Osteoblast (primary cell): Measurements from ENCODE around the gene COLEC12. TPM values are rescaled to one million over a fixed set of nuclear protein-coding genes. Genes with fewer than 3 reads are reported as not detected.
"Not testable (repeated sequence)": the region's sequence is repeated elsewhere in the genome, so short reads cannot be mapped to it uniquely, and the experiment has no call there.

Experiments
- DNase-seq: peaks from one replicate; pipeline ENCODE4 v3.0.0; 2011; ENCODE audit warnings: low spot score, mixed read lengths; ENCODE audit not compliant: insufficient read length; ENCODE audit errors: missing footprints
- H2AFZ ChIP-seq: 2 replicates; pipeline ENCODE4 v1.6.0; 2011; ENCODE audit warnings: mild to moderate bottlenecking, low read length
- H3K27ac ChIP-seq: 2 replicates; pipeline ENCODE4 v1.5.1; 2011; ENCODE audit warnings: mild to moderate bottlenecking, low read depth, low read length, moderate library complexity
- H3K27me3 ChIP-seq: 2 replicates; pipeline ENCODE4 v1.6.0; 2012; ENCODE audit warnings: mild to moderate bottlenecking, control low read depth, inconsistent platforms, low read length, moderate library complexity; ENCODE audit not compliant: insufficient read depth
- H3K36me3 ChIP-seq: 2 replicates; pipeline ENCODE4 v1.5.1; 2011; ENCODE audit warnings: mild to moderate bottlenecking, low read length, control low read depth, moderate library complexity; ENCODE audit not compliant: insufficient read depth
- H3K4me1 ChIP-seq: 2 replicates; pipeline ENCODE4 v1.5.1; 2011; ENCODE audit warnings: mild to moderate bottlenecking, low read length, control low read depth, moderate library complexity; ENCODE audit not compliant: insufficient read depth
- H3K4me2 ChIP-seq: 2 replicates; pipeline ENCODE4 v1.6.0; 2011; ENCODE audit warnings: mild to moderate bottlenecking, low read length; ENCODE audit not compliant: insufficient read depth
- H3K4me3 ChIP-seq: fragments of 200-600 bp; sonication (generic); 3 replicates; pipeline ENCODE4 v1.5.1; 2012; ENCODE audit warnings: mild to moderate bottlenecking, low read length, inconsistent platforms; ENCODE audit not compliant: insufficient read depth
- H3K79me2 ChIP-seq: 2 replicates; pipeline ENCODE4 v1.6.0; 2012; ENCODE audit warnings: mild to moderate bottlenecking, low read length, control low read depth, inconsistent platforms; ENCODE audit not compliant: insufficient read depth
- H3K9me3 ChIP-seq: 2 replicates; pipeline ENCODE4 v1.5.1; 2011; ENCODE audit warnings: low read depth, low read length, control low read depth
- H4K20me1 ChIP-seq: 2 replicates; pipeline ENCODE4 v1.6.0; 2012; ENCODE audit warnings: mild to moderate bottlenecking, low read length, control low read depth; ENCODE audit not compliant: insufficient read depth
- CTCF ChIP-seq: IDR thresholded peaks from 2 replicates; pipeline ENCODE4 v1.5.1; 2011; ENCODE audit warnings: mild to moderate bottlenecking, low read depth, low read length, moderate library complexity; ENCODE audit errors: extremely low read depth
- total RNA-seq: library from RNA; depleted of rRNA; stranded (reverse); fragments of >200 nt; gene quantifications from 2 replicates; pipeline ENCODE4 v1.2.3, GENCODE V29; 2012

COLEC12 gene
- total RNA-seq, 1 donor: 38.0 TPM

- Histone ChIP-seq H3K9me3 (no peaks in the 10 kb centered on the region), H4K20me1 (no peaks in the 10 kb centered on the region), H3K4me1 (peaks cover 10% of the 10 kb centered on the region), H3K27me3 (peaks cover 5% of the 10 kb centered on the region), H3K4me2 (no peak overlapping the region), H3K36me3 (no peaks in the 10 kb centered on the region), H3K27ac (no peak overlapping the region), H2AFZ (no peak overlapping the region), H3K79me2 (no peaks in the 10 kb centered on the region), H3K4me3 (no peak overlapping the region)
- no peak for DNase-seq
- no peak for TF ChIP-seq CTCF
These were observed 184.1 kb downstream of the COLEC12 start for GRCh38 chr18:316393-316792.

- Histone ChIP-seq H3K36me3 (no peaks in the 10 kb centered on the region), H2AFZ (no peak overlapping the region), H3K4me1 (peaks cover 8% of the 10 kb centered on the region), H4K20me1 (no peaks in the 10 kb centered on the region), H3K27ac (no peak overlapping the region), H3K27me3 (peaks cover 7% of the 10 kb centered on the region), H3K4me3 (no peak overlapping the region), H3K4me2 (no peak overlapping the region), H3K9me3 (no peaks in the 10 kb centered on the region), H3K79me2 (no peaks in the 10 kb centered on the region)
- no peak for TF ChIP-seq CTCF
- DNase-seq: no peak
These were observed 186.6 kb downstream of the COLEC12 start for GRCh38 chr18:313931-314330.

GRCh38 chr18:312415-312814, 188.1 kb downstream of the COLEC12 start:
- Histone ChIP-seq H3K79me2 (no peaks in the 10 kb centered on the region), H3K4me1 (peaks cover 6% of the 10 kb centered on the region), H2AFZ (no peak overlapping the region), H3K9me3 (no peaks in the 10 kb centered on the region), H3K36me3 (no peaks in the 10 kb centered on the region), H3K27me3 (peaks cover 19% of the 10 kb centered on the region), H3K4me3 (no peak overlapping the region), H4K20me1 (no peaks in the 10 kb centered on the region), H3K27ac (no peak overlapping the region), H3K4me2 (no peak overlapping the region)
- no peak for DNase-seq
- TF ChIP-seq CTCF: no peak

GRCh38 chr18:310042-310441, 190.5 kb downstream of the COLEC12 start:
- Histone ChIP-seq H3K4me1 (peaks cover 6% of the 10 kb centered on the region), H3K4me3 (no peak overlapping the region), H3K79me2 (no peaks in the 10 kb centered on the region), H3K9me3 (no peaks in the 10 kb centered on the region), H3K27me3 (peaks cover 27% of the 10 kb centered on the region), H2AFZ (no peak overlapping the region), H3K27ac (no peak overlapping the region), H3K4me2 (no peak overlapping the region), H3K36me3 (no peaks in the 10 kb centered on the region), H4K20me1 (no peaks in the 10 kb centered on the region)
- no peak for DNase-seq
- TF ChIP-seq CTCF: no peak

GRCh38 chr18:308086-308485, 192.4 kb downstream of the COLEC12 start:
- peaks cover 25% of the 10 kb centered on the region for H3K27me3 ChIP-seq
- not testable (repeated sequence) for H3K4me3 ChIP-seq, H3K79me2 ChIP-seq, H3K4me1 ChIP-seq, H3K4me2 ChIP-seq, DNase-seq, H3K36me3 ChIP-seq, H3K9me3 ChIP-seq, H2AFZ ChIP-seq, H3K27ac ChIP-seq, H4K20me1 ChIP-seq
